Ectodermal cell (in vitro differentiated cells): ENCODE measurements around the gene NFKBIZ.

ENCODE experiments used
- H3K27ac ChIP-seq: 2 replicates; pipeline ENCODE4 v1.7.0; 2013; ENCODE audit warnings: mild to moderate bottlenecking, low read depth, low read length; ENCODE audit not compliant: insufficient read depth, poor library complexity, severe bottlenecking
- H3K27me3 ChIP-seq: 2 replicates; pipeline ENCODE4 v1.7.0; 2013; ENCODE audit warnings: mild to moderate bottlenecking, low read length; ENCODE audit not compliant: insufficient read depth, control insufficient read depth, poor library complexity, severe bottlenecking
- H3K36me3 ChIP-seq: one replicate; pipeline ENCODE4 v1.7.0; 2013; ENCODE audit warnings: low read length; ENCODE audit not compliant: control insufficient read depth, insufficient read depth
- H3K4me1 ChIP-seq: one replicate; pipeline ENCODE4 v1.7.0; 2013; ENCODE audit warnings: low read length; ENCODE audit not compliant: control insufficient read depth, insufficient read depth
- H3K4me3 ChIP-seq: 2 replicates; pipeline ENCODE4 v1.7.0; 2013; ENCODE audit warnings: low read depth, low read length, control low read depth; ENCODE audit not compliant: insufficient read depth
- H3K9me3 ChIP-seq: 2 replicates; pipeline ENCODE4 v1.7.0; 2013; ENCODE audit warnings: mild to moderate bottlenecking, low read length, moderate library complexity; ENCODE audit not compliant: control insufficient read depth
- WGBS, 2 experiments: methylation state at CpG; one replicate each; pipeline ENCODE4 v1.1.7; 2013; ENCODE audit warnings: missing lambda C conversion rate in 2 of 2; 5-methylcytosine and 5-hydroxymethylcytosine counted together

Gene NFKBIZ

GRCh38 chr3:101811875-101812274 lies 37.4 kb upstream of the NFKBIZ start:
- WGBS, 2 experiments = 92 to 96% methylated on average over 2 of the region's 2 CpGs
- no peak overlapping the region for H3K27ac ChIP-seq
- H3K27me3 ChIP-seq = no peaks in the 10 kb centered on the region
- H3K9me3 ChIP-seq = no peaks in the 10 kb centered on the region
- peaks cover 3% of the 10 kb centered on the region for H3K4me1 ChIP-seq
- H3K36me3 ChIP-seq = no peaks in the 10 kb centered on the region
- no peak overlapping the region for H3K4me3 ChIP-seq

- Histone ChIP-seq H3K27ac (no peak overlapping the region), H3K36me3 (no peaks in the 10 kb centered on the region), H3K4me3 (no peak overlapping the region)
Observed at GRCh38 chr3:101812895-101813294, 36.4 kb upstream of the NFKBIZ start.

GRCh38 chr3:101813817-101814440 lies 35.4 kb upstream of the NFKBIZ start:
- no peak overlapping the region for H3K27ac ChIP-seq
- H3K36me3 ChIP-seq = no peaks in the 10 kb centered on the region
- no peak overlapping the region for H3K4me3 ChIP-seq
- 95 to 97% methylated on average over 5 of the region's 7 CpGs for WGBS, 2 experiments
- no peaks in the 10 kb centered on the region for H3K9me3 ChIP-seq
- no peaks in the 10 kb centered on the region for H3K27me3 ChIP-seq
- H3K4me1 ChIP-seq = peaks cover 3% of the 10 kb centered on the region

More at GRCh38 chr3:101812895-101813294, 36.4 kb upstream of the NFKBIZ start:
- H3K9me3 ChIP-seq = no peaks in the 10 kb centered on the region
- H3K27me3 ChIP-seq = no peaks in the 10 kb centered on the region
- H3K4me1 ChIP-seq = peaks cover 3% of the 10 kb centered on the region

GRCh38 chr3:101814835-101815234 lies 34.5 kb upstream of the NFKBIZ start:
- H3K4me3 ChIP-seq = no peak overlapping the region
- peaks cover under 1% of the 10 kb centered on the region for H3K4me1 ChIP-seq
- H3K36me3 ChIP-seq = no peaks in the 10 kb centered on the region
- WGBS, 2 experiments = 78 to 92% methylated on average over 3 of the region's 3 CpGs
- no peaks in the 10 kb centered on the region for H3K27me3 ChIP-seq
- H3K27ac ChIP-seq = no peak overlapping the region
- no peaks in the 10 kb centered on the region for H3K9me3 ChIP-seq

GRCh38 chr3:101816215-101817149 lies 32.8 kb upstream of the NFKBIZ start:
- Histone ChIP-seq H3K27me3 (no peaks in the 10 kb centered on the region), H3K27ac (no peak overlapping the region), H3K9me3 (no peaks in the 10 kb centered on the region), H3K4me3 (no peak overlapping the region), H3K4me1 (no peaks in the 10 kb centered on the region), H3K36me3 (no peaks in the 10 kb centered on the region)
- WGBS, 2 experiments = 91 to 92% methylated on average over 2 of the region's 4 CpGs

- Histone ChIP-seq H3K9me3 (no peaks in the 10 kb centered on the region), H3K27ac (no peak overlapping the region), H3K4me3 (no peak overlapping the region), H3K4me1 (no peaks in the 10 kb centered on the region), H3K27me3 (no peaks in the 10 kb centered on the region), H3K36me3 (no peaks in the 10 kb centered on the region)
- 93 to 94% methylated on average over 5 of the region's 5 CpGs for WGBS, 2 experiments
Observed at GRCh38 chr3:101817992-101818391, 31.3 kb upstream of the NFKBIZ start.

GRCh38 chr3:101819649-101820206 lies 29.6 kb upstream of the NFKBIZ start:
- Histone ChIP-seq H3K36me3 (no peaks in the 10 kb centered on the region), H3K4me1 (no peaks in the 10 kb centered on the region), H3K27ac (no peak overlapping the region), H3K4me3 (no peak overlapping the region), H3K27me3 (no peaks in the 10 kb centered on the region), H3K9me3 (no peaks in the 10 kb centered on the region)
- WGBS, 2 experiments = 89 to 93% methylated on average over 2 of the region's 2 CpGs

GRCh38 chr3:101821503-101821902 lies 27.8 kb upstream of the NFKBIZ start:
- WGBS, 2 experiments = 96 to 97% methylated on average over 19 of the region's 19 CpGs
- H3K4me3 ChIP-seq = no peak overlapping the region
- H3K27ac ChIP-seq = no peak overlapping the region
- H3K4me1 ChIP-seq = no peaks in the 10 kb centered on the region
- H3K9me3 ChIP-seq = no peaks in the 10 kb centered on the region
- no peaks in the 10 kb centered on the region for H3K36me3 ChIP-seq
- no peaks in the 10 kb centered on the region for H3K27me3 ChIP-seq

- 93% methylated on average over 4 to 5 of the region's 5 CpGs for WGBS, 2 experiments
- no peaks in the 10 kb centered on the region for H3K27me3 ChIP-seq
- no peak overlapping the region for H3K4me3 ChIP-seq
- H3K36me3 ChIP-seq = no peaks in the 10 kb centered on the region
- no peaks in the 10 kb centered on the region for H3K9me3 ChIP-seq
- no peak overlapping the region for H3K27ac ChIP-seq
- H3K4me1 ChIP-seq = peaks cover 5% of the 10 kb centered on the region
Observed at GRCh38 chr3:101823525-101823924, 25.8 kb upstream of the NFKBIZ start.

- peaks cover 16% of the 10 kb centered on the region for H3K4me1 ChIP-seq
- H3K9me3 ChIP-seq = no peaks in the 10 kb centered on the region
- no peaks in the 10 kb centered on the region for H3K36me3 ChIP-seq
- H3K27me3 ChIP-seq = no peaks in the 10 kb centered on the region
- H3K4me3 ChIP-seq = no peak overlapping the region
- WGBS, 2 experiments = 95% methylated on average over 2 to 3 of the region's 3 CpGs
- no peak overlapping the region for H3K27ac ChIP-seq
Observed at GRCh38 chr3:101824702-101825101, 24.6 kb upstream of the NFKBIZ start.
